ENCODE data around the gene CASKIN2. TPM values are rescaled to one million over a fixed set of nuclear protein-coding genes. Genes with fewer than 3 reads are reported as not detected.

The CASKIN2 gene
- total RNA-seq, 6 experiments from 2014 or later = 17.5 to 25.3 (median 21.5) TPM

GRCh38 chr17:75512926-75513640 is 2.3 kb downstream of the CASKIN2 start:
- peaks cover 10% of the 10 kb centered on the region for H3K36me3 Mint-ChIP-seq (ENCODE audit: low read depth)
- H3K4me1 Mint-ChIP-seq (ENCODE audit: low read depth) = peaks cover 45% of the 10 kb centered on the region
- peak overlapping the region; percentile 22 for H3K4me3 Mint-ChIP-seq
- no peak overlapping the region for H3K27ac Mint-ChIP-seq
- peaks cover 1% of the 10 kb centered on the region; the same call in 1 of the 2 replicates for H3K27me3 Mint-ChIP-seq (ENCODE audit: insufficient read depth)
- no peaks in the 10 kb centered on the region for H3K9me3 Mint-ChIP-seq
- no peak for TF ChIP-seq CTCF (IDR thresholded peaks at IDR 0.05)
- no peak for DNase-seq

GRCh38 chr17:75511610-75512575 is 3.4 kb downstream of the CASKIN2 start:
- Mint-ChIP-seq H3K36me3 (ENCODE audit: low read depth) (peaks cover 10% of the 10 kb centered on the region), H3K4me1 (ENCODE audit: low read depth) (peaks cover 33% of the 10 kb centered on the region), H3K9me3 (no peaks in the 10 kb centered on the region), H3K4me3 (no peak overlapping the region), H3K27ac (no peak overlapping the region), H3K27me3 (ENCODE audit: insufficient read depth) (no peaks in the 10 kb centered on the region)
- DNase-seq = no peak
- TF ChIP-seq CTCF (IDR thresholded peaks at IDR 0.05) = no peak

GRCh38 chr17:75511270-75511609 is 4.1 kb downstream of the CASKIN2 start:
- Mint-ChIP-seq H3K4me1 (ENCODE audit: low read depth) (peaks cover 33% of the 10 kb centered on the region), H3K9me3 (no peaks in the 10 kb centered on the region), H3K27ac (no peak overlapping the region), H3K36me3 (ENCODE audit: low read depth) (peaks cover 10% of the 10 kb centered on the region), H3K4me3 (no peak overlapping the region), H3K27me3 (ENCODE audit: insufficient read depth) (no peaks in the 10 kb centered on the region)
- no peak for TF ChIP-seq CTCF (IDR thresholded peaks at IDR 0.05)
- DNase-seq = no peak

- Mint-ChIP-seq H3K4me1 (ENCODE audit: low read depth) (peaks cover 33% of the 10 kb centered on the region), H3K27me3 (ENCODE audit: insufficient read depth) (no peaks in the 10 kb centered on the region; the same call in 1 of the 2 replicates), H3K9me3 (no peaks in the 10 kb centered on the region), H3K27ac (no peak overlapping the region), H3K36me3 (ENCODE audit: low read depth) (peaks cover 10% of the 10 kb centered on the region), H3K4me3 (no peak overlapping the region)
- no peak for TF ChIP-seq CTCF (IDR thresholded peaks at IDR 0.05)
- no peak for DNase-seq
These were observed 5.6 kb downstream of the CASKIN2 start for GRCh38 chr17:75509528-75510258.

GRCh38 chr17:75508931-75509361 is 6.4 kb downstream of the CASKIN2 start:
- peaks cover 8% of the 10 kb centered on the region for H3K36me3 Mint-ChIP-seq (ENCODE audit: low read depth)
- no peak overlapping the region; the same call in 1 of the 2 replicates for H3K27ac Mint-ChIP-seq
- no peak for DNase-seq
- H3K4me3 Mint-ChIP-seq = no peak overlapping the region
- peaks cover 30% of the 10 kb centered on the region for H3K4me1 Mint-ChIP-seq (ENCODE audit: low read depth)
- TF ChIP-seq CTCF (IDR thresholded peaks at IDR 0.05) = no peak
- no peaks in the 10 kb centered on the region for H3K9me3 Mint-ChIP-seq
- no peaks in the 10 kb centered on the region; the same call in 1 of the 2 replicates for H3K27me3 Mint-ChIP-seq (ENCODE audit: insufficient read depth)

All from HFFc6 (cell line).